GM18861 (cell line): ENCODE measurements around the gene PLET1.

Experiments used
- ATAC-seq: cut with Tn5 transposase; IDR thresholded peaks from one replicate; pipeline ENCODE4 v1.9.1; 2021; ENCODE audit not compliant: unreplicated experiment

The PLET1 gene, protein sequence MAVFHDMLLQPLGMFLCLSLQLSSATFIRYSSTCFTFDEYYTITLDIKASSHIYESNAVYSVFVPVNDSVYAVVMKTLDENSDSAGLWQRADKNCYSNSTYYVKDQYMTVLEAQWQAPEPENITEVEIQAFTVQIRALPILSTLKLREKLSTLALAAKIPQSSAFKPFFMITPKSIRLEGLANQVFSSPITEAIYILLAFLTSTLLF

DNA sequence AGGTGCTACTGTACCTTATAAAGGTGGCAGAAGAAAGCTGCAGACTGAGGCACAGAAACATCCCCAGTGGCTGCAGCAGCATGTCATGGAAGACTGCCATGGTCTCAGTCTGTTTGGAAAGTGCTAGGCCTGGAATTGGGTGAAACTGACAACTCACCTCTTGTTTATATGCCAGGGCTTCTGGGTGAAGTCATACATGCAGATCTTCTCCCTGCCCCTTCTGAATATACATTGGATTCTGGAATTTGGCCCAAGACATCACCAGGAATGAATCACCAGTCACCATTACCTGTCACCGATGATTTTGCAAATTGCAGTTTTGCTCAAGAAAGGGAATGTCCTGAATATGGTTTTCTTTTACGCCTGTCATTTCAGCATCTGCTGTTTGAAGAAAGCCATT lies at the start of gene PLET1:
Gene PLET1 (minus strand): TSS at position 371 of the 400 bp plus-strand sequence. CDS start 271 bp downstream, at position 100.
- no peak for ATAC-seq

DNA sequence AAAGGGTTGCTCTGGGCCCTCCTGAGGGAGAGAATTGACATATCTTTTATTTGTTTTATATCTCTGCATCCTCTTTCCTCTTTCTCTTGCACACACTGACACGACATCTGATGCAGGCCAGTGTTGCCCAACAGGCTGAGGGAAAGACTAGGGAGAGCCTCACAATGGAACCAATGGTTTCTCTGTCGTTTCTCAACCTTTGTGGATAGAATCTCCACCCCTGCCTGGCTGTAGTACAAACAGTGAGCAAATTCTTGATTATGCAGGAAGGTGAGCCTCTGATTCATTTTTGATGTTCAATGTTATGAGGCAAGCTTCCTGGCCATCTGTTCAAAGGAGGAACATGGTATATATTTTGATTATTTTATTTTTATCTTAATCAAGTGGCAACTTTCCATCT lies 49.8 kb upstream of the PLET1 start:
- ATAC-seq, result no peak

DNA sequence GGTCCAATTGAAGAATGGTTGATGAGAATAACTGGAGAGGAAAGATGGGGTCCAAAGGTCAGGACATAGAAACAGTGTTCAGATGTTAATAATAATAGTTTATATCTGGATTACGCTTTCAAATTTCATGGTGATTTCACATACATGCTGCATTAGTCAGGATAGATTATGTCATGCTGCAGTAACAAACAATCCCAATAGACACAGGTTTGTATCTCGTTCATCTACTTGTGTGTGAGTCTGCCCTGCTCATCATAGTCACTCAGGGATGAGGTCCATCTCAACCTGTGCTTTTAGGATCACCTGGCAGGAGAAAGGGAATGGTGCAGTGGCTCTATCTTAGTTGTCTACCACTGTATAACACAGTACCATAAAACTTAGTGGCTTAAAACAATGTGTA lies 48.0 kb upstream of the PLET1 start:
- no peak for ATAC-seq

DNA sequence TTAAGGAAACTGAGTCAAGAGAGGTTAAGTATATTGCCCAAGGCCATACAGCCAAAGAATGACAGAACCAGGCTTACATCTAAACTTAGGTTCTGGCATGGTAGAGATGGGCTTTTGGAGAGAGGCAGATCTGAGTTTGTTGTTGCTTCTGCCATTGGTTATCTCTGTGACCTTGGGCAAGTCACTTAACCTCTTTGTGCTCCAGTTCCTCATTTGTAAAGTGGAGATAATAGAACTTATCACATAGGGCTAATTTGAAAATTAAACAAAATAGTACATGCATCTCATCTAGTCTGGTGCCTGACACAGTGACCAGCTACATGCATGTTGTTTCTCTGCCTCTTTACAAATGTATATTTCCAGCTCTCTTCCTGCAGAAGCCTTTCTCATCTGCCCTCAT lies 47.0 kb upstream of the PLET1 start:
- no peak for ATAC-seq

DNA sequence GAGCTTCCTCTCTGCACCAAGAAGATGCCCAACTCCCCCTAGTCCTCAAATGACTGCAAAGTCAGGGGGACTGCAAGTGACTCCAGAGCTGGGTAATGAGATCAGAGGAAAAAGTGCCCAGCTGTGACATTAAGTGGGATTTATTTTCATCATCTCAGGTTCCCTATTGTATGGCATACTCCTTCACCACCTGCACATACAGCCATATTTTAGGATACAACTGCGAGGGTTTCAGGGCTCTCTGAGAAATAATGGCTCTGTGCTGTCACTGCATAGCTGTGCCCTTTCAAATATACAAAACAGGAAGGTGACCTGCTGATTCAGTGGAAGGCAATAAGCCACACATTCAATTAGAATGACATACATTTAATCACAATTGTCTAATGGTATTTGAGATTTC lies 45.6 kb upstream of the PLET1 start:
- ATAC-seq, result no peak

DNA sequence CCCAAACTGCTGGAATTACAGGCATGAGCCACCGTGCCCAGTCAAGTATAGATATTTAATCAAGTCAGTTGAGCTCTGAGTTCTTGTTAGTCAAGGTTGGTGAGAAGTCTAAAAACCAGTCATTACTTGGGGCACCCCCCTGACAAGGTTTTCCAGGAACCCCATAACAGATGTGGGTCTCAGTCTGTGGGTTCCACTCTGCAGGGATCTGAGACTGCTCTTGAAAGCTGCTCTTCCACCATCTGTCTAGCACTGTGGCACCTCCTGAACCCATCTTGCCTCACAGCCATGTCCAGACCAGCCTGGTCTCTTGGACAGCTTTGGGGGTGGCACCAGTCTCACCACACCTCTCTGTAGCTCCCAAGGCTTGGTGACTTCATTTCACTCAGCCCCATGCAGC lies 44.3 kb upstream of the PLET1 start:
- ATAC-seq, result no peak

DNA sequence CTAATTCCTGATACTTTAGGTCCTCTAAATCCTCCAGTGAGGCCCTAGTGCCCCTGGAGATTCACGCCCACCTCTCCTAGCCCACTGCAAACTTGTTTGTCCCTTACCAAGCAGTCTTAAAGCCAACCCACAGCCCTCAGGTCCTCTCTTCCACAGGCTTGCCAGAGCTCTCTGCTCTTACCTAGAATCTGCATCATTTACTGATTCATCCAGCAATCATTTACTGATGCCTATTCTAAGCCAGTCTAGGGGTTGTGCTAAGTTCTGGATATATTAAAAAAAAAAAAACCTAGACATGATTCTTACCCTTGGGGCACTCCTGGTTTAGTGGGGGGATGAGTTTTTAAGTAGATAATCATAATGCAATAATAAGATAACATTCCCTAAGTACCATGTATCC lies 43.0 kb upstream of the PLET1 start:
- ATAC-seq, result no peak

DNA sequence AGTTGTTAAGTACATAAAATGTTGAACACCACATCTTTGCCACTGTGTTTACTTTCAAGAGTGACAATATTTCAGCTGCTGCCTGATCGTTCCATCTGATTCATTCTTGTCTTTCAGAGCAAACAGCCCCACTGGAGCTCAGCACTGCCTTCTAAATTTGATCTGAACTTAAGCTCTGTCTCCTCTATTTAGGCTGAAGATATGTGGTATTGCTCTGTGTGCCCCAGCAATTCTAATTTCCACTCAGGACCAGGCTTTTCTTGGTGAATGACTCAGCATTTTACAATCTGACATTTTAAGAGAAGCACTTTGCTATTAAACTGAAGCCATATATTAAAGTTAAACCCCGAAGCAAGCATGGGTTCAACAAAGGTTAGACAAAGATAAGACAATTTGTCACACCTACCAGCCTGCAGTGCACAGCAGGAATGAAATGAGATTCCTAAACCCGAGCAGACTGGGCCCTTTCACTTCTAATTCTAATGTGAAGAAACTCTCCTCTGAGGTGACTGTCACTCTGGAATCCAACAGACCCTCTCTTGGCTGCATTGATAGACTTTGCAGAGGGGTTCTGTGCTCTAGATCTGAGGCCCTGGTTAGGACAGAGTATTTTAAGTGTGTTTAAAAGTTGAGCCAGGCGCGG lies 41.7 kb upstream of the PLET1 start:
- ATAC-seq, result no peak

DNA sequence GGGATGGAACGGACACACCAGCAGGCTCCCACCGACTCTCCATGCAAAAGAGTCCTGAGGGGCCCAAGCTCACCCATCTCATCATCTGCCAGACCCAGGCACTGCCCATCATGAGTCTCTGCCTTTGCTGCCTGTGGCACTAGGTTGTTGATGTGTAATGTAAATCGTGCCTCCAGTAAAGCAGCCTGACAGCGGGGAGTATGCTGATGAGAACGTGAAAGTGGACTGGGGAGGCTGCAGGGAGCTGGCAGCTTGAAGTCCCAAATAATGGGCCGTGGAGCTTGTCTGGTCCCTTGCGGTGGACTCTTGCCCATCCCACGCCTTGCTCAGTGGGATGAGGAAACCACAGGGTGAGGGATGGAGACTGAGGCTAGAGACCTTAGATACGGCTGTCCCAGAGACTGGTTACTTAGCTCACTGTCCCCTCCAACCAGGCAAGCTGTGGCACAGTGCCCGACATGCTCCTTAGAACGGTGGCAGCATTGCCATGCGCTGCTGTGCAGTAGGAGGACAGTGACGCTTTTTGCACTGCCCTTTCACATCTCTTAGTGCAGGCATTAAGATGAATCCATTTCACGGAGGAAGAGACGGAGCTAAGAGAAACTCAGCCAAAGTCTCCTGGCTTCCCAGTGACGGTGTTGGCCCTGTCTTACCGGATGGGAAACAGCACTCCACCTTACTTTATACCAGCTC lies 39.6 kb upstream of the PLET1 start:
- ATAC-seq, result no peak

DNA sequence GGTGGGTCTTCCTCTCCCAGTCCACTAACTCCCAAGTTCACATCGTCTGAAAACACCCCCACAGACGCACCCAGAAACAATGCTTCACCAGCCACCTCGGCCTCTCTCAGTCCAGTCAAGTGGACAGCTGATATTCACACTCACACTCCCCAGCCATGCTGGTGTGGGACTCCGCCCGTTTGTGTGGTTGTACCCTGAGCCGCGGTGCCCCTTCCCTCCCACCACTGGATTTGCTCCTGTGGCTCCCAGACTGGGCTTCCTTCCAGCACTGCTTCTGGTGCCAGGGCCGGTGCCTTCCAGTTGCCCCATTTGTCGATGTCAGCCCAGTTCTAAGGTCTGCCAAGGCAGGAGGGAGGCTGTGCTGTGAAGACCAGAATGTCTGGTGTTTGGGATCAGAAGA lies 37.9 kb upstream of the PLET1 start:
- ATAC-seq, result no peak

DNA sequence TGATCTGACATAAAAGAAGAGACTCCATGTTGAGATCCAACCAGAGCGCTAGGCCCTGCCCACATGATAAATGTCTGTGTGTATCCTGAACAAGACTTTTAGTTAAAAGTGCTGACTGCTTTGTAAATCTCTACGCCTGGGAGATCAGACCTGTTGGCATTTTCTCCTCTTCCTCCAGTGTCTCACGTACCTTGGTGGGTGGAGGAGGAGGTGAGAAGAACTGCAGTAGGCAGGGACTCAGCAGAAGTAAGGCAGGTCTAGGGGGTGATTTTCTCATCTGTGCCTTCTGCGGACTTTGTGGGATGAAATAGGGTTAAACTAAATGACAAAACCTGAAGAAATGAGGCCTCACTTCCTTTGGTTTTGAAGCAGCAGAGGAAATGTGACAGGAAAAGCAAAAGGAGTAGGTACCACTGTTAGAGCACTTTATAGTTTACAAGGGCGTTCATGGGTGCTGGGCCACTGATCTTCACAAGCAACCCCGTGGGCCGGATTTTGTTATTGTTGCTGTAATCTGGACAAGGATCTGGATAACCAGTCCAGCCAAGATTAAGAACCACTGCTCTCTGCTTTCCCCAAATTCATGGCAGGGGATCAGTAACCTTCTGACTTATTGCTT lies 36.7 kb upstream of the PLET1 start:
- no peak for ATAC-seq

DNA sequence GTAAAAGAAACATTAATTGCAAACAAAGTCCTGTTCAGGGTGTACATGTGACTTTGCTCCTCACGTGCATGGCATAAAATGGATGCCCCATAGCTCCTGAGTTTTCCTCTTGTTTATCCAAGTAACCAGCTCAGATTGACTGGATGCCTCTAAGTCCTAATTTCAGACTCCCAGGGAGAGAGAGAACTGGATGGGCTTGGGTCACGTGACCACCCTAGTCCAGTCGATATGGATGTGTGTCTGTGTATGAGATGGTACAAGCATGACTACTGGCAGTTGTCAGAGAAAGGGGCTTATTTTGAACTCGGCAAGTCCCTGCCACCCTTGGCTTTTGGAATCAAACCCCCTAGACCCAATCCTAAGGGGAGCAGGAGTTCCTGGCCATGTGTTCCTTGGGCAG lies 35.4 kb upstream of the PLET1 start:
- ATAC-seq, result no peak

DNA sequence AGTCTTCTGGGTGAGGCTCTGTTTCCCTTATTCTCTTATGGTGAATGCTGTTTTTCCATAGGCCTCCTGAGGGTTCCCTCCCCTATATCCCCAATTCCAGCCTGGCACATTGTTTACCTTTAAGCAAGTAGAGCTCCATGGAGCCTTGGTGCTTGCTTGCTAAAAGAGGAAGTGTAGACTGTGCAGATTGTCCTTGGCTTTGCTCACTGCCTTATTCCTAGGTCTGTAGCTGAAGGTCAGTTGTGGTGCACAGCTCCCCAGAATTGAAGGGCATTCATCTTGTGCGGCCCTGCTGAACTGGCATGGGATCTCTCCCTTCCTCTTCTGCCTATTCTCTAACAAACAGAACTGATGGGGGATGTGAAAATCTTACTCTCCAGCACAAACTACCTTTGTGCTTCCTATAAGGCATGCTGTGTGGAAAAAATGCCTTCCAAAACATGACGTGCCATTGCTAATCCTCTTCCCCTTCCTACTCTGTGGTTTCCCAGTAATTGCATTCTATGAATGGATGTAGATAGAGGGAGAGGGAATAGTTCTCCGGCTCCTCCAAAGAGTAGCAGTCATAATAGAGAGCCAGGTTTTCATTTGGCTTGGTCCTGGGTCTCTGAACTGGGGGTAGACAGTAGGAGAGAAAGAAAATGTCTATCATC lies 34.2 kb upstream of the PLET1 start:
- no peak for ATAC-seq

DNA sequence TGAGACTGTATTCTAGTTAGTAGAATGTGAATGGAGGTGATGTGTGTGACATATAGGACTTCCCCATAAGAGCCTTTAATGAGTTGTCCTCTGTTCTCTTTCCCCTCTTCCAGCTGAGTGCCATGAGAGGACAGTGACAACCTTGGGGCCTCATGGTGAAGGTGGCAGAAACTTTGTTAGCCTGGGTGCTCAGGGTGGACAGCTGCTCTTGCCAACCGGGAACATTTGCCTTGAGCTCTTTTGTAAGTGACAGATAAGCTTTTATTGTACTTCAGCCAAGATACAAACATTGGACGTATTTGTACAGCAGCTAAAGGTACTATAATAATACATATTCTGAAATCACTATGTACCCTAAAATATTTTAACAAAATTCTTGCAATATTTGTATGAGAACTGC lies 33.0 kb upstream of the PLET1 start:
- no peak for ATAC-seq

DNA sequence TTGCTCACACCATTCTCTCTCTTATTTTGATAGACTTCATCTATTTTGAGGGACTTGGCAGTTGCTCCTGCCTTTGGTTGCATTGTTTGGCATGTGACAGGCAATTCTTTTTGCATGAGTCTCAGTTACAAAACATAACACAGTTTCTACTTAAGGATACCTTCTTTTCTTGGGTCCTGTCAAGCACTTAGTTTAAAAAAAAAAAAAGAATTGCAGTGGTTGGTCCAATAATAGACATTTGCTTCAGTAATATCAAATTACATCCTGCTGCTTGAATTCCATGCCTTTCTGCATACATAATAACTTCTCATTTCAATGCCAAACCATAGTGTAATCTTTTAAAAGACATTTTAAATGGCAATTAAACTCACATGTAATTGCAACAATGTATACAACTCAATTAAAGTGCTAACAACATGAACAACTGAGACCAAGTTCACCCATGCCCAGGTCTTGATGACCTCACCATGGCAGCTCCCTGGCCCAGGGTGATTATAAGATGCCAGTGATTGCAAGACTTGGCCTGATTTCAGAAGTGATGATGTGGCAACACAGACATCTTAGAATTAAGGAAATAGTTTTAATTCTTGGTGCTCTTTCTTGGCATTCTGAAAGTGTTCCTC lies 32.2 kb upstream of the PLET1 start:
- no peak for ATAC-seq

DNA sequence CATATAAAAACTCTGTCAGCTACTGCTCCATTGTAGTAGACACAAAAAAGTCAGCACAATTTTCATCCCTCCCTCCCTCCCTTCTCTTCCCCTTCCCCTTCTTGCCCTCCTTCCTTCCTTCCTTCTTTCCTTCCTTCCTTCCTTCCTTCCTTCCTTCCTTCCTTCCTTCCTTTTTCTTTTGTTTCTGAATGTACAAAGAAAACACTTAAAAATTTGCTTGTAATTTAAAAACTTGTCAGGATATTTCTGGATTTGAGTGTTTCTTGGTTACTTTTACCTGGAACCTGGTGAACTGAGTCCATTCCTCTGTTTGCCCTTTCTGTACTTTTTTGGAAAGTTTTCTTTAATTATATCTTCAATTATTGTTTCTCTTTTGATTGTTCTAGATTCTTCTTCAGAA lies 31.5 kb upstream of the PLET1 start:
- no peak for ATAC-seq

DNA sequence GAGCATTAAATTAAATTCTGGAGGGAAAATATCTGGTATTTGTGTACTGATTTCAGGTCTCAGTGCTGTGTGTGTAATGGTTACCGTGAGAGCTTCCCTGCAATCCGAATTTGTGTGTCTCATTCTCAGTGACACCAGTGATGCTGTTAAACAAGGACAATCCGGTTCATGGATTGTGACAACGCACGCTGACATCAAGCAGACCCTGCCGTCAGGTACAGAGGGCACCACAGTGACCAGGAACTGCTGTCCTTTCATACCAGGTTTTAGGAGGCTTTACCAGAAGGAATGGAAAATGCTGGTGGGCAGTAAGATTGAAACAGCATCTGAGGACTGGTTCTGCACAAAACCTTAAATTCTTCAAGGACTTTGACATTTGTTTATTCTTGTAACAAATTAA lies 30.5 kb upstream of the PLET1 start:
- ATAC-seq, result no peak

DNA sequence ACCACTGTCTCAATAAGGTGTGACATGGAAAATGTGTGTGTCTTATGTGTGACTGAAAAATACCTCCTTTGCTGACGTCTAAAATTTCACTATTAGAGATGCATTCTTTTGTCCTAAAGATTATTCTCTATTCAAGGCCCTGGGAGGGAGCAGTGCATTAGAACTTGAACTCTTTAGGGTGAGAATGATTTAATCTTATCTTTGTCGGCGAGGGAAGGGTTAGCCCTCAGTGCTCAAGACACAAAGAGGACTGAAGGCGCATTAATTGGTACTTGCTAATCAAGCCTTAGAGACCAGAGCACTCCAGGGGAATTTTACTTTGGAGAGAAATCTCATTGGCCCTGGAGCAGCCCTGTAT lies 29.8 kb upstream of the PLET1 start:
- no peak for ATAC-seq

DNA sequence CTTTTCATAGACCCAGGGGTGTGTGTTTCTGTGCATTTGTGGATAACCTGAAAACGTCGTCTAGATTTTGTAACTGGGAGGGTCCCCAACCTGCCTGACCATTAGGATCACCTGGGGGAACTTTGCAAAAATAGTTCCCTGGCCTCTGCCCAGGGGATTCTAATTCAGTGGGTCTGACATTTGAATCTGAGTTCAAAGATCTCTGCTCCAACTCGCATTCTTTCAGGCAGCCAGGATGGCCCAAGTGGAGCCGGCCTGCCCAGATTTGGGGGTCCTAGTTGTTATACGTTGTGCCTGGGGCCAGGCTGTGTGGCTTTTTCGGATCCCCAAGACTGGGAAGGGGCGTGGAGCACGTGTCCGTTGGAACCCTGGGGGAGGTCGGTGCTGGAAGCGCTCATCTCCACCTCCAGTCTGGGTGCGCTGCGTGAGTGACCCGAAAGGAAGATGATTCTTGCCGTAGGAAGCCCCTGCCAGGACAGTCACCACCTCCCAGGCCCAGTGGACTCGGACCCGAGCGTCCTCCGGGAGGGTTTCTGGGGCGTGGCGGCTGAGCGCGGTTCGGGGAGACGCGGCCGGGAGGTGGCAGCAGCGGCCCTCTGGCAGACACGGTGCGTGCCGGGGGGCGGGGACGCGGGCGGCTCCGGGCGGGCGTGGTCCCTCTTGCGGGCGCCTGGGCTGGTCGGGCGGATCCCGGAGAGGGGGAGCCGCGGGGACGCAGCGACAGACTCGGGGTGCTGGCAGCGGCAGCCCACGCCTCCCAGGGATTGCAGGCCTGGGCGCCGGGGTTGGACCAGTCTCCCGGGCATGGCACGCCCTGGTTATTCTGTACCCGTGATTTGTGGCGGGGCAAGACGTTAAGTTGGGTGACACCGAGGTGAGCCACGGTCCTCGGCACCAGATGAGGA lies 29.2 kb upstream of the PLET1 start:
- peak; percentile 85 for ATAC-seq

DNA sequence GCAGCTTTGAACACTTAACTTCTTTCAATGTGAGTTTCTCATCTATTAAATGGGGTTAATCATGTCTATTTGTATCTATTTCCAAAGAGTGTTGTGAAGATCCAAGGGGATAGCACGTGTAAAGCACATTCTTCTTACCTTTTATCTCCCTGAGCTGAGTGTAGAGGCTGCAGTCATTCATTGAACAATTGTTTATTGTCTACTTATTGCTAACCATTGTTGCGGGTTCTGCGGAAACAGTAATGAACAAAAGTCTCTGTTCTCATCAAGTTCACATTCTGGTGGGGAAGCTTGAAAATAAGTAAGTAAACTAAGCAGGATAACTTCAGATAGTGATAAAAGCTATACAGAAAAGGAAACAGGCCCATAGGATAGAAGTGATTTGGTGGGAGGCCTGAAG lies 27.4 kb upstream of the PLET1 start:
- ATAC-seq, result no peak
